Subcutaneous abdominal adipose tissue (tissue), 5 donors: ENCODE measurements around the gene ADGRD1.

ENCODE experiments used
- H3K27ac ChIP-seq: one replicate; pipeline ENCODE4 v1.7.0; 2013; ENCODE audit warnings: low read depth, mild to moderate bottlenecking, inconsistent platforms, low read length, moderate library complexity
- H3K27me3 ChIP-seq, 5 donors: one replicate each; pipeline ENCODE4 v1.7.0; 2013; ENCODE audit warnings: low read length in 5 of 5, inconsistent platforms in 1 of 5; ENCODE audit not compliant: control insufficient read depth in 5 of 5, insufficient read depth in 4 of 5
- H3K36me3 ChIP-seq, 5 donors: one replicate each; pipeline ENCODE4 v1.7.0; 2013; ENCODE audit warnings: low read length in 5 of 5; ENCODE audit not compliant: control insufficient read depth in 5 of 5, insufficient read depth in 5 of 5
- H3K4me1 ChIP-seq, 5 donors: one replicate each; pipeline ENCODE4 v1.7.0; 2013; ENCODE audit warnings: low read length in 5 of 5, mild to moderate bottlenecking in 3 of 5, moderate library complexity in 1 of 5; ENCODE audit not compliant: control insufficient read depth in 5 of 5, insufficient read depth in 5 of 5
- H3K4me3 ChIP-seq, 5 donors: one replicate each; pipeline ENCODE4 v1.7.0; 2013; ENCODE audit warnings: low read length in 5 of 5, low read depth in 1 of 5
- H3K9ac ChIP-seq, 5 donors: one replicate each; pipeline ENCODE4 v1.7.0; 2013; ENCODE audit warnings: low read length in 5 of 5, mild to moderate bottlenecking in 4 of 5, moderate library complexity in 3 of 5
- H3K9me3 ChIP-seq, 5 donors: one replicate each; pipeline ENCODE4 v1.7.0; 2013; ENCODE audit warnings: low read length in 5 of 5; ENCODE audit not compliant: control insufficient read depth in 5 of 5
- donor health status: healthy.
- donor health status: healthy.
- donor health status: healthy.
- donor health status: healthy.
- donor health status: healthy.

Gene ADGRD1

GRCh38 chr12:131104463-131105350 lies 151.0 kb downstream of the ADGRD1 start:
- Histone ChIP-seq H3K9ac (no peak overlapping the region), H3K9me3 (peaks cover 0 to 6% (median 0%) of the 10 kb centered on the region in 5 donors), H3K4me1 (peaks cover 0 to 11% (median 9%) of the 10 kb centered on the region in 5 donors), H3K36me3 (peaks cover 0 to 4% (median 0%) of the 10 kb centered on the region in 5 donors), H3K27ac (no peak overlapping the region), H3K27me3 (peaks cover 0 to 5% (median 0%) of the 10 kb centered on the region in 5 donors), H3K4me3 (no peak overlapping the region)

GRCh38 chr12:131105351-131105735 lies 151.6 kb downstream of the ADGRD1 start:
- Histone ChIP-seq H3K9me3 (peaks cover 0 to 6% (median 0%) of the 10 kb centered on the region in 5 donors), H3K4me1 (peaks cover 0 to 11% (median 9%) of the 10 kb centered on the region in 5 donors), H3K27me3 (peaks cover 0 to 5% (median 0%) of the 10 kb centered on the region in 5 donors), H3K36me3 (peaks cover 0 to 4% (median 0%) of the 10 kb centered on the region in 5 donors), H3K4me3 (no peak overlapping the region), H3K27ac (no peak overlapping the region), H3K9ac (no peak overlapping the region)

GRCh38 chr12:131105736-131106348 lies 152.1 kb downstream of the ADGRD1 start:
- Histone ChIP-seq H3K4me1 (peaks cover 0 to 11% (median 9%) of the 10 kb centered on the region in 5 donors), H3K27me3 (peaks cover 0 to 5% (median 0%) of the 10 kb centered on the region in 5 donors), H3K4me3 (no peak overlapping the region), H3K27ac (no peak overlapping the region), H3K9ac (no peak overlapping the region), H3K36me3 (peaks cover 0 to 4% (median 0%) of the 10 kb centered on the region in 5 donors), H3K9me3 (peaks cover 0 to 3% (median 0%) of the 10 kb centered on the region in 5 donors)

GRCh38 chr12:131106349-131106941 lies 152.7 kb downstream of the ADGRD1 start:
- H3K9ac ChIP-seq = no peak overlapping the region
- H3K27ac ChIP-seq = no peak overlapping the region
- no peaks in the 10 kb centered on the region for H3K9me3 ChIP-seq
- no peak overlapping the region for H3K4me3 ChIP-seq
- peaks cover 0 to 4% (median 0%) of the 10 kb centered on the region in 5 donors for H3K36me3 ChIP-seq
- peaks cover 0 to 5% (median 0%) of the 10 kb centered on the region in 5 donors for H3K27me3 ChIP-seq
- H3K4me1 ChIP-seq = peaks cover 0 to 11% (median 9%) of the 10 kb centered on the region in 5 donors

GRCh38 chr12:131108177-131108955 lies 154.7 kb downstream of the ADGRD1 start:
- Histone ChIP-seq H3K9me3 (no peaks in the 10 kb centered on the region), H3K9ac (no peak overlapping the region), H3K4me3 (no peak overlapping the region), H3K36me3 (peaks cover 0 to 4% (median 0%) of the 10 kb centered on the region in 5 donors), H3K27me3 (peaks cover 0 to 11% (median 3%) of the 10 kb centered on the region in 5 donors), H3K27ac (no peak overlapping the region), H3K4me1 (peaks cover under 1 to 17% (median 9%) of the 10 kb centered on the region in 5 donors)

- Histone ChIP-seq H3K27me3 (peaks cover 0 to 16% (median 3%) of the 10 kb centered on the region in 5 donors), H3K4me1 (peaks cover 4 to 28% (median 16%) of the 10 kb centered on the region in 5 donors), H3K27ac (no peak overlapping the region), H3K9me3 (no peaks in the 10 kb centered on the region), H3K36me3 (no peaks in the 10 kb centered on the region), H3K4me3 (no peak overlapping the region), H3K9ac (no peak overlapping the region)
These were observed 157.7 kb downstream of the ADGRD1 start for GRCh38 chr12:131111446-131111845.

- no peak overlapping the region for H3K27ac ChIP-seq
- H3K9ac ChIP-seq = no peak overlapping the region
These were observed 158.3 kb downstream of the ADGRD1 start for GRCh38 chr12:131112021-131112420.

GRCh38 chr12:131112700-131113290 lies 159.1 kb downstream of the ADGRD1 start:
- Histone ChIP-seq H3K36me3 (no peaks in the 10 kb centered on the region), H3K9me3 (no peaks in the 10 kb centered on the region), H3K27me3 (peaks cover 0 to 14% (median 3%) of the 10 kb centered on the region in 5 donors), H3K4me1 (peaks cover 7 to 35% (median 21%) of the 10 kb centered on the region in 5 donors), H3K27ac (no peak overlapping the region), H3K4me3 (no peak overlapping the region), H3K9ac (no peak overlapping the region)

More at GRCh38 chr12:131112021-131112420, 158.3 kb downstream of the ADGRD1 start:
- peaks cover 7 to 34% (median 21%) of the 10 kb centered on the region in 5 donors for H3K4me1 ChIP-seq
- no peaks in the 10 kb centered on the region for H3K9me3 ChIP-seq
- peaks cover 0 to 14% (median 3%) of the 10 kb centered on the region in 5 donors for H3K27me3 ChIP-seq
- no peaks in the 10 kb centered on the region for H3K36me3 ChIP-seq
- H3K4me3 ChIP-seq = no peak overlapping the region
